Mesodermal cell (in vitro differentiated cells): ENCODE data around the gene SELENOW.
"Not testable (repeated sequence)": the region's sequence is repeated elsewhere in the genome, so short reads cannot be mapped to it uniquely, and the experiment has no call there.

Experiments used
- H3K27ac ChIP-seq: 2 replicates; pipeline ENCODE4 v1.7.0; 2013; ENCODE audit warnings: mild to moderate bottlenecking, low read depth, low read length, moderate library complexity; ENCODE audit not compliant: severe bottlenecking
- H3K36me3 ChIP-seq: 2 replicates; pipeline ENCODE4 v1.7.1; 2013; ENCODE audit warnings: mild to moderate bottlenecking, low read length, moderate library complexity; ENCODE audit not compliant: control insufficient read depth, insufficient read depth
- H3K4me1 ChIP-seq: one replicate; pipeline ENCODE4 v1.7.1; 2013; ENCODE audit warnings: mild to moderate bottlenecking, low read length; ENCODE audit not compliant: insufficient read depth, control insufficient read depth, poor library complexity, severe bottlenecking
- H3K4me3 ChIP-seq: 2 replicates; pipeline ENCODE4 v1.7.0; 2013; ENCODE audit warnings: low read length, control low read depth, mild to moderate bottlenecking; ENCODE audit not compliant: insufficient read depth, poor library complexity, severe bottlenecking; ENCODE audit errors: extremely low read depth
- H3K9me3 ChIP-seq: 2 replicates; pipeline ENCODE4 v1.7.1; 2013; ENCODE audit warnings: mild to moderate bottlenecking, low read length, moderate library complexity; ENCODE audit not compliant: control insufficient read depth
- WGBS, 2 experiments: methylation state at CpG; one replicate each; pipeline ENCODE4 v1.1.5; 2013; ENCODE audit warnings: missing lambda C conversion rate in 2 of 2; ENCODE audit not compliant: insufficient coverage in 2 of 2; 5-methylcytosine and 5-hydroxymethylcytosine counted together

The SELENOW gene

DNA sequence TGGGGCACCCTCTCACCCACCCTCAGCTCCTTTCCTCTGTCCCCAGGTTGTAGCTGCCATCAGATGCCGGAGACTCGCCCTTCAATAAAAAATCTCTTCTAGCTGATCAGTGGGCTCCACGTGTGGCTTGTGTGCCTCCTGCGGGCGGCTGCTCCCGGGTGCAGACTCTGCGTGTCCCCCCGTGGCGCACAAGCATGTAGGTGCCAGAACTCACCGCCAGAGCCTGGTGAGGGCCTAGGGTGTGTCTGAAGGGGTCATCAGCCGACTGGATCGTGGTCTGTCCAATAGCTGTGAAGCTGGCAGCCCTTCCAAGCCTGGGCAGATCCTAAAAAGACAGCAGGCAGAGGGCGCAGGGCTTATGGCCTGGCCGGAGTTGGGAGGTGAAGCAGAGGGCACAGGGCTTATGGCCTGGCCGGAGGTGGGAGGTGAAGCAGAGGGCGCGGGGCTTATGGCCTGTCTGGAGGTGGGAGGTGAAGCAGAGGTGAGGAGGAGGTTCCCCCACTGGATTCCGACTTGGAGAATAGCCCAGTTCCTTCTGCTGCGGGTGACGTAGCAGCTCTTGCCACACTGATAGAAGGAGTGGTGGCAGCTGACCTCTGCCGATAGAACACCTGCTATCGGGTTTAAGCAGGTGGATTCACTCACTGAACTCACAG lies 21.4 kb upstream of the SELENOW start:
- no peak overlapping the region for H3K4me3 ChIP-seq
- no peaks in the 10 kb centered on the region for H3K4me1 ChIP-seq
- peaks cover 69% of the 10 kb centered on the region for H3K36me3 ChIP-seq
- no peaks in the 10 kb centered on the region for H3K9me3 ChIP-seq
- 96 to 98% methylated on average over 15 to 22 of the region's 22 CpGs for WGBS, 2 experiments
- H3K27ac ChIP-seq = no peak overlapping the region

DNA sequence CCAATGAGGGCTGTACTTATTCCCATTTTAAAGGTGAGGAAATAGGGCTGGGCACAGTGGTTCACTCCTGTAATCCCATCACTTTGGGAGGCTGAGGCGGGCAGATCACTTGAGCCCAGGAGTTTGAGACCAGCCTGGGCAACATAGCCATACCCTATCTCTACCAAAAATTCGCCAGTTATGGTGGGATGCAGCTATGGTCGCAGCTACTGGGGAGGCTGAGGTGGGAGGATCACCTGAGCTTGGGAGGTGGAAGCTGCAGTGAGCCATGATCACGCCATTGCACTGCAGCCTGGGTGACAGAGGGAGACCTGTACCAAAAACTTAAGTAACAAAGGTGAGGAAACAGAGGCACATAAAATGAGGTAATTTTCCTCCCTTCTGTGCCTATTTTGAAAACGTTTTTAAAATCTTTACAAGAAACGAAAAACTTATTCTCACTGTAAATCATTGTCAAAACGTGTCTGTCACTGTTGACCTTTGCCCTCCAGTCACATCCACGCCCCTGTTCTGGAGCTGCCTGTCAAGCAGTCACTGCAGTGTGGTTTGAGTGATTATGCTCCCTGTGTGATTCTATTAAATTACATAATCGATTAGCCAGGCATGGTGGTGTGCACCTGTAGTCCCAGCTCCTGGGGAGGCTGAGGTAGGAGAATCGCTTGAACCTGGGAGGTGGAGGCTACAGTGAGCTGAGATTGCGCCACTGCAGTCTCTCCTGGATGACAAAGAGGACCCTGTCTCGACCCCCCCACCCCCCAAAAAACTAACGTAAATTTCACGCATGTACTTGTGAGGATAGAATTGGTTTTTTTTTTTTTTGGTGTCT lies 20.7 kb upstream of the SELENOW start:
- H3K36me3 ChIP-seq = peaks cover 61% of the 10 kb centered on the region
- no peaks in the 10 kb centered on the region for H3K9me3 ChIP-seq
- WGBS, 2 experiments = 87 to 95% methylated on average over 5 to 8 of the region's 14 CpGs
- H3K4me1 ChIP-seq = no peaks in the 10 kb centered on the region
- no peak overlapping the region for H3K4me3 ChIP-seq
- H3K27ac ChIP-seq = no peak overlapping the region

GRCh38 chr19:47758443-47758804 lies 20.1 kb upstream of the SELENOW start:
- Histone ChIP-seq H3K9me3 (no peaks in the 10 kb centered on the region), H3K27ac (no peak overlapping the region), H3K4me3 (no peak overlapping the region), H3K4me1 (no peaks in the 10 kb centered on the region), H3K36me3 (peaks cover 58% of the 10 kb centered on the region)
- 91 to 96% methylated on average over 4 of the region's 5 CpGs for WGBS, 2 experiments

GRCh38 chr19:47760632-47760999 lies 17.9 kb upstream of the SELENOW start:
- 67 to 73% methylated on average over 4 to 5 of the region's 5 CpGs for WGBS, 2 experiments
- Histone ChIP-seq H3K9me3 (no peaks in the 10 kb centered on the region), H3K4me3 (no peak overlapping the region), H3K36me3 (peaks cover 37% of the 10 kb centered on the region), H3K27ac (no peak overlapping the region), H3K4me1 (no peaks in the 10 kb centered on the region)

- H3K27ac ChIP-seq = no peak overlapping the region
- WGBS, 2 experiments = 62 to 100% methylated on average over 1 to 3 of the region's 5 CpGs
- no peaks in the 10 kb centered on the region for H3K4me1 ChIP-seq
These were observed 16.9 kb upstream of the SELENOW start for GRCh38 chr19:47761566-47761965.

GRCh38 chr19:47762151-47762550 lies 16.4 kb upstream of the SELENOW start:
- 52 to 75% methylated on average over 2 to 3 of the region's 3 CpGs for WGBS, 2 experiments
- peaks cover 22% of the 10 kb centered on the region for H3K36me3 ChIP-seq
- no peak overlapping the region for H3K27ac ChIP-seq
- no peaks in the 10 kb centered on the region for H3K4me1 ChIP-seq
- no peaks in the 10 kb centered on the region for H3K9me3 ChIP-seq
- no peak overlapping the region for H3K4me3 ChIP-seq

More at GRCh38 chr19:47761566-47761965, 16.9 kb upstream of the SELENOW start:
- H3K4me3 ChIP-seq = no peak overlapping the region
- H3K9me3 ChIP-seq = no peaks in the 10 kb centered on the region
- peaks cover 28% of the 10 kb centered on the region for H3K36me3 ChIP-seq

GRCh38 chr19:47762615-47763308 lies 15.7 kb upstream of the SELENOW start:
- H3K36me3 ChIP-seq = peaks cover 16% of the 10 kb centered on the region
- WGBS, 2 experiments = 93 to 95% methylated on average over 13 to 15 of the region's 18 CpGs

GRCh38 chr19:47764705-47765104 lies 13.8 kb upstream of the SELENOW start:
- H3K36me3 ChIP-seq, H3K4me3 ChIP-seq, H3K27ac ChIP-seq, H3K4me1 ChIP-seq, H3K9me3 ChIP-seq: not testable (repeated sequence)
- WGBS, 2 experiments = 86% methylated on average over 1 of the region's 3 CpGs; no CpG with 5 or more reads in 1 of the 2 experiments

More at GRCh38 chr19:47762615-47763308, 15.7 kb upstream of the SELENOW start:
- Histone ChIP-seq H3K4me1 (no peaks in the 10 kb centered on the region), H3K27ac (no peak overlapping the region), H3K4me3 (no peak overlapping the region), H3K9me3 (no peaks in the 10 kb centered on the region)

GRCh38 chr19:47765523-47766358 lies 12.8 kb upstream of the SELENOW start:
- Histone ChIP-seq H3K4me3 (no peak overlapping the region), H3K4me1 (peaks cover 4% of the 10 kb centered on the region), H3K36me3 (no peaks in the 10 kb centered on the region), H3K27ac (no peak overlapping the region), H3K9me3 (no peaks in the 10 kb centered on the region)
- 22 to 36% methylated on average over 10 to 17 of the region's 19 CpGs for WGBS, 2 experiments

DNA sequence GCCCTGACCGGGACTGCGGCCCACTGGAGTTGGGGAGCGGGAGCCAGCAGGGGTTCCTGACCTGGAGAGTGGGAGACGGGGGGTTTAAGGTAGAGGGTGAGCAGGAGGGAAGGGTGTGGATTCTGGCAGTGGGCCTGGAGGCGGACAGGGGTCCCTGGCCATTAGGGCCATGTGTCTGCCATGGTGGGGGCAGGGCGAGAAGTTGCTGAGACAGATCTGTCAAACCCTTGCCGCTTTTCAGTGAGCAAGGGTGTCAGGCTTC lies 12.2 kb upstream of the SELENOW start:
- Histone ChIP-seq H3K27ac (no peak overlapping the region), H3K4me1 (peaks cover 4% of the 10 kb centered on the region), H3K36me3 (no peaks in the 10 kb centered on the region), H3K9me3 (no peaks in the 10 kb centered on the region), H3K4me3 (no peak overlapping the region)
- WGBS, 2 experiments = 77 to 89% methylated on average over 4 to 5 of the region's 7 CpGs
